Measurements from ENCODE around the gene HAND1.

The HAND1 gene

DNA sequence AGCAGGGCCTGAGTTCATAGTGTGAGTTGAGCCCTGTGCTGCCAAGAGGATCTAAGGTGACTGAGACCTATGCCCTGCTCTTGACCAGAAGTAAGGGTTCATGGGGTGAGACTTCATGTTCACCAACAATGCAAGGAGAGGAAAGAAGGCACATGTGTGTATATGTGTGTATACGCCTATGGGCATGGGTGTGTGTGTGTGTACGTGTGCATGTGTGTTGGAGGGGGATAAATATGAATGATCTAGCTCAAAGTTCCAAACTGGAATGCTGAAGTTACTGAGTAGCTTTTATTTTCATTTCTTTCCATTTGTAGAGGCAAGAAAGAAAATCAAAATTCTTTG is 25.6 kb upstream of the HAND1 start:
- no peak for DNase-seq

DNA sequence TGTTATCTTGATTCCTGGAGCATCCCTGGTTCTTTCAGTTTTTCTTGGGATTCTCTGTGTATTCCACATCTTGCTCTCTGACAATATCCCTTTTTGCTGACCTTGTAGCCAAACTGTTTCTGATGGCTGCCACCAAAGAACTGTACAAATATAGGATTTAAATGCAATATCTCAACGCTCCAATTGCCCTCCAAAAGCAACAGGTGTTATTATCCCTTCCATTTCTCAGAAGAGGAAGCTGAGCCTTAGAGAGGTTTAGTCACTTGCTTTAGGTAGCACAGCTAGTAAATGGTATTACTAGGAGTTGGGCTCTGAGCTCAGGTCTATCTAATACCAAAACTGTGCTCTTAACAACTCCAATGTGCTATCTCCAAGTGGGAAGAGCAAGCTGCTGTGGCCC is 24.2 kb upstream of the HAND1 start:
- DNase-seq: no peak

DNA sequence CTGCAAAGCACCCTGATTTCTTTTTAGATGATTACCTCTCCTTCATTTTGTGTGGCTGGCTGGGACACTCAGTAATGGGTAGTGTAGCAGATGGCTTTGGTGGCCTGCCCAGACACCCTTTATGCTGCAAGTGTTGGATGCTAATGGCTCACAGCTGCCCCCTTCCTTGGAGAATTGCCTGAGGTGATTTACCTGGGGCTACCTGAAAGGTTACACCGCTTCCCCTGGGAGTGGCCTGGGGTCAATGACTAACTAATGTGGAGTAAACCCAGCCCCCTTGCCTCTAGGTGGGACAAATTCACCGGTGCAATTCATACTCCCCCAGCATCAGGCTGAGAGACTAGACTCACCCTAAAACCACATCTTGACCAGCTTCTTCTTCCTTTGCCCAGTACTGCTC is 23.5 kb upstream of the HAND1 start:
- DNase-seq: no peak

DNA sequence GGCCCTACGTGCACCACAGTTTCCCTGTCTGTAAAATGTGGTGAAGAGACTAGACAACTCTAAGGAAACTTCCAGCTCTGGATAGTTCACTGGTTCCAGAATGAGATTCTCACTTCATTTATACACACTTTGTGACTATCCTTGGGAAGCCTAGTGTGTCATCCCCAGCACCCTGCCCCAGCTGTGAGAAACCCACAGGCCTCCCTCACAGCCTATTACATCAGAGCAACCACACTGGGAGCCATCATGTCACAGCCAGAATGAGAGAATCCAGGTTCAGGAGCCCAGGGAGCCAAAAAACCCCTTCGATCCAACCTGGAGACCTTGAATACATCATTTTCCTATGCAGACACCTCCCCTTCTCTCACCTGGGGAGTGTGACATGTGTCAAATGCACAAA is 21.0 kb upstream of the HAND1 start:
- DNase-seq: no peak

DNA sequence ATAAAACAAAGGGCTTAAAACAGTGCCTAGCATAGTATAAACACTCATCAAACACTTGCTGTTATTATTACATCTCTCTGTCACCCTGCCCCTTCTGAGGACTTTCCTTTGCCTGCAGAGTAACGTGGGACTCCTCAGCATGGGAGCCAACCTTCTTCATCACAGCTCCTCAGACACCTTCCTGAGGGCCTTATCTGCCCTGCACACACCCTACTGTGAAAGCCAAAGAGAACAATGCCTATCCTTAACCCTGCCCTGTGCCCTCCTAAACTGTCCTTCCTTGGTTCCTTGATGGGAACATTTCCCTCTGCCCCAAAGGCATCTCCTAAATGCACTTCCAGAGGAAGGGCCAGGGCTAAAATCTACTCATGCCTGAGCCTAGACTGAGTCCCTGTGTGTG is 20.6 kb upstream of the HAND1 start:
- DNase-seq: no peak

DNA sequence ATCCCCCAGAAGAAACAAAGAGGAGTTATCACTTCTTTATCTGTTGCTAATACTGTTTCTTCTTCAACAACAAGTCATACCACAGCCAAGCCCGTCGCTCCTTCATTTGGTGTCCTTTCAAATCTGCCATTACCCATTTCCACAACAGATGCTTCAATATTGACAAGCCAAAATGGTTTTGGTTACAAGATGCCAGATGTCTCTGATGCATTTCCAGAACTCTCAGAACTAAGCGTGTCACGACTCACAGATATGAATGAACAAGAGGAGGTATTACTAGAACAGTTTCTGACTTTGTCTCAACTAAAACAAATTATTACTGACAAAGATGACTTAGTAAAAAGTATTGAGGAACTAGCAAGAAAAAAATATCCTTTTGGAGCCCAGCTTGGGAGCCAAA is 16.0 kb upstream of the HAND1 start:
- no peak for DNase-seq

DNA sequence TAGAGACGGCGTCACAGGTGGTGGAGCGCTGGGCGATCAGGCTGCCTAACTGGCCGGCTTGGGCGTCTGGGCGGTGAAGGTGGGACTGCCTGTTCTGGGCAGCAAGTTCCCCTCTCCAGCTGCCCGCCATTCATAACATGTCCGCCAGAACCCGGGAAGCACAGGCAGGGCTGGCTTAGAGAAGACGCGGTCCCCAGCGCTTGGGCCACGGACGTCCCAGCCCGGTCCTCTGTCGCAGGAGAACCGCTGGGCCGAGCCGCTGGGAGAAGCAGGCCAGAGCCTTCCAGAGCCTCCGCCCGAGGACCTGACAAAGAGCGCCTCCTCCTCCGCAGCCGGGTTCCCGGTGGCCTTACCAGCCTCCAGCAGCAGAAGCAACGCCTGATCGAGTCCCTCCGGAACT is 15.2 kb upstream of the HAND1 start:
- DNase-seq: no peak

DNA sequence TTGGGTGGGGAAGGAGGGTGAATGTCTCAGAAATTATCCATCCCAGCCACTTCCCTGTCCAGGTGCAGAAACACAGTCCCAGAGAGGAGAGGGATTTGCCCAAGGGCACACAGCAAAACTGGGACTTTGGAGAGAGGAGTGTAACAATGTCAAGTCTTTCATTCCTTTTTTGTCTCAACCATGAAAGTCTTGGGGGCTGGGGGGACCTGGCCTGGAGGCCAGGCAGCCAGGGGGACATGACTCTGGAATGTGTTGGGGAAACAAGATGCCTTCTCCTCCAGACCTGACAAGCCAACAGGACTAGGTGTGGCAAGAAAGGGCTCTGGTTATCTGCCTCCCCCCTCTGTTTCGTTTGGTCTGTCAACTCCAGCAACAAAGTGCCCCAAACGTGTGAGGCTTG is 13.9 kb upstream of the HAND1 start:
- no peak for DNase-seq

DNA sequence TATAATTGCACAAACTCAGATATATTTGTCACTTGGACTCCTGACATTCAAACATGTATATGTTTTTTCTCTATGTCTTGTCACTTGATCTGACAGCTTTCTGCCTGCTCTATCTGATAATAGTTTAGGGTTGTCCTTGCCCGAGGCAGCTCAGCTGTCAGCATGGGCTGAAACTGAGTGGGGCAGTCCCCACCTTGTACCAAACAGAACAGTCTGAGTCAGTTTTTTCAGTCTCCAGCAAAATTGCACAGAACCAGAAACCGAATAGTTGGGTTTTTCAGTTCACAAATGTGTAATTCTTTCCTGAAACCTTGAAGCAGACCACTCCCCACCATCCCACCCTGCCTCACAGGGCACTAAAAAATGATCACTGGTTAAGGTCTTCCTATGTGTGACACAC is 9.5 kb upstream of the HAND1 start:
- DNase-seq: peak; percentile 76

DNA sequence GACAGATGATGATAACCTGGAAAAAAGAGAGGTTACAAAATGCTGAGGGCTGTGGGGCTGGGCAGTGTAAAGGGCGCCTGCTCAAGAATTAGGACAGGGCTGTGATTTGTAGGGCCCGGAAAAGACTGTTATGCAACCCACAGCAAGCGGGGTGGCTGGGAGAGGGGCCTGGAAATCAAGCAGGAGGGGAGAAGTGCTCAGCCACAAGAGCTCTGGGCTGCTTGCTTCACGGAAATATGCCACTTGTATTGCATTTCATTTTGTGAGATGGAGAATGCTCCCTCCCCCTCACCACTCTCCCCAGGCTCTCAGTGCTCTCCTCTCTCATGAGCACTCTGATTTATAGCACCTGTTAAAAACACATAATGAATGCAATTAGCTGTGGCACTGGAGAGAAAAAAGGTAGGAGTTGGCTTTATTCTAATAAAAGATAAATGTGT is 8.4 kb upstream of the HAND1 start:
- DNase-seq: no peak

DNA sequence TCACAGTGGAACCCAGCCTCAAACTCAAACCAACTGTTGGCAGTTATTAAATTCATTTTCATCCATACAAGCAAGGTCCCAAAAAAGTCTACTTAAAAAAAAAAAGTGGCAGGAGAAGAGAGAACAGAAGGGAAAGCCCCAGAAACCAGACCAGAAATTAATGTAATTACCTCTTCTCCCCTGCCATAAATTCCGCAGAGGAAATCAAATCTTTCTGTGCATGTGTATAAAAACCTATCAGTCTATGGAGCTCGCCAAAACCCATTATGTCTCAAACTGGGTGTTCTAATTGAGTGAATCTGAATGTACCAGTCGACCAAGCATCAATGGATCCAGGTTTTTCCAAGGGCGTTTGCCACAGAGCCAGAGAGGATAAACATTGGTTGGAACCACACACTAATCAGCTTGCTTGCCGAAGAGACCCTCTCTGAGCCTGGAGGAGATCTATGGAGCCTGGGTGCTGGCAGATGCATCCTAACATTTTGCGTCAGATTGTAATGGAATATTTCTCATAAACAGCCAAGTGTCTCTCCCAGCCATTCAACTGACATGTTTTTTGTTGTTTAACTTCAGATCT is 7.9 kb upstream of the HAND1 start:
- no peak for DNase-seq

DNA sequence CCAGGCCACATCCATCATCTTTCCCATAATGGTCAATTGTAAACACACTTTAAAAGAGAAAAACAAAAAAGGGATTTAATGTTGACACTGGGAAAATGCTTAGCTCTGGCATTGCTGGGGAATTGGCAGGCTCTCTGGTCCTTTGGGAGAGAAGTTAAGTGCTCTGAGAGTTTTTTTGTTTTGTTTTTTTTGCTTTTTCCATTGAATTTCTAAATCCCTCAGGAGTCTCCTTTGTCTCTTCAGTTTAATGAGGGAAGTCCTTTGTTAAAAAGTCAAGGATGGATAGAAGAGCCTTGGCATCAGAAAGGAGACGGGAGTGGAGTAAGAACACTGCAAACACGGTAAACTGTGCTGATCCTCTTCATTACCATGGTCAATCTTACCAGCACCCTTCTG is 7.1 kb upstream of the HAND1 start:
- DNase-seq: no peak

DNA sequence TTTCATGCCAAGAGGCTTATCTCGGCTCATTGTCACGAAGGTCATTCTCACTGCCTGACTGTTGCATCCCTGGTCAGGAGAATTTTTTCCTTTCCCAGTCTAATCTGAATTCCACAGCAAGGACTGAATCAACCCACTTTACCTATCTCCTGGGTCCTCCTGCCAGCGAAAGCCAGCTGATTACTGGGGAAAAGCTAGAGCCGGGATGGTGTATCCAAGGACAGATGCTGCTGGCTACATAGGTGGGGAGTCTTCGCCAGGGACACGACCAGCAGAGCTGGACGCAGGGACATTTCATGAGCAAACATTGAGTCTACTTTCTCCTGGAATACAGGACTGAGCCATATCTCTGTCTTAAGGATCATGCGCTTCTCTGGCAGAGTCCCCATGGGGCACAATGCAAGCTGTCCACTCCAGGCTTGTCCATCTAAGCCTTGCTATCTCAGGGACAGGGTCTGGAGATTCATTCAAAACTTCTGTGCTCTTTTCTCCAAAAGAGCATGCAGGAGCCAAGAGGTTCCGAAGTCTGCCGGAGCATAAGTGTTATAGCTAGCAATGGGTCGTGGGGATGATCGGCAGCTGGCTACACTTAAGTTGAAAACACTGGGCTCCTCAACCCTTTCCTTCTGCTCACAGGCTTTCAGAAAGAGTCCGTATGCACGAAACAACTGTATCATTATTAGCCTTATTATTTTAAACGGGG is 6.5 kb upstream of the HAND1 start:
- DNase-seq: no peak

DNA sequence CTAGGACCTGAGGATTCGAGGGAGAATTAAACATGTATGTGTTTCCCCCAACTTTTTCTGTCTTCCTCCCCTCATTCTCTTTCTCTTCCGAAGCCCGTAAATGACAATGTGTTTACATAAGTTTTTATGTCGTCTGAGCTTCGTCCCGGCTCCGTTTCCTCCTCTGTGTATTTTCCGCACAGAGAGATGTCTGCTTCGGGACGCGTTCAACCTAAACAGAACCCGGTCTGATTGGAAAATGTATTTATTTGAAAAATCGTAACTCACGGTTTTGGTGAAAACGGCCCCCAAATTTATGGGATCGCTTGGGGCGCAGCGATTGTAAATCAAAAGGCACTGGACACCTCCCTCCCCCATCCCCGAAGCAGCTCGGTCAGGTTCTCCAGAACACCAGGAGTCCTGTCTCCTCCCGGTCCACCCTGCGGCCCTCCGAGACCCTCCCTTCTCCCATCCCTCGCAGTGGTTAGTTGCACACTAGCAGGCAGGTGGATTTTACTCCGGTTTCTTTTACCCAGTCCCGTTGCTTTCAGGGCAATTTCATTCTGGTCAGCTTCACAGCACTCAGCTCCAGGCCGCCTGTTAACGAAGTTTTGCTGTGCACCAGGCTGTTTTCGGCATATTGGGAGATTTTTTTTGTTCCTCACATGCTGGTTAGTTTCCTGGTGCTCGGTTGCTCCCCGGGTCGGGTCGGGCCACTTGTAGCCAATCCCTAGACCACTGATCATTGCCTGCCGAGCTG is 5.8 kb upstream of the HAND1 start:
- no peak for DNase-seq

DNA sequence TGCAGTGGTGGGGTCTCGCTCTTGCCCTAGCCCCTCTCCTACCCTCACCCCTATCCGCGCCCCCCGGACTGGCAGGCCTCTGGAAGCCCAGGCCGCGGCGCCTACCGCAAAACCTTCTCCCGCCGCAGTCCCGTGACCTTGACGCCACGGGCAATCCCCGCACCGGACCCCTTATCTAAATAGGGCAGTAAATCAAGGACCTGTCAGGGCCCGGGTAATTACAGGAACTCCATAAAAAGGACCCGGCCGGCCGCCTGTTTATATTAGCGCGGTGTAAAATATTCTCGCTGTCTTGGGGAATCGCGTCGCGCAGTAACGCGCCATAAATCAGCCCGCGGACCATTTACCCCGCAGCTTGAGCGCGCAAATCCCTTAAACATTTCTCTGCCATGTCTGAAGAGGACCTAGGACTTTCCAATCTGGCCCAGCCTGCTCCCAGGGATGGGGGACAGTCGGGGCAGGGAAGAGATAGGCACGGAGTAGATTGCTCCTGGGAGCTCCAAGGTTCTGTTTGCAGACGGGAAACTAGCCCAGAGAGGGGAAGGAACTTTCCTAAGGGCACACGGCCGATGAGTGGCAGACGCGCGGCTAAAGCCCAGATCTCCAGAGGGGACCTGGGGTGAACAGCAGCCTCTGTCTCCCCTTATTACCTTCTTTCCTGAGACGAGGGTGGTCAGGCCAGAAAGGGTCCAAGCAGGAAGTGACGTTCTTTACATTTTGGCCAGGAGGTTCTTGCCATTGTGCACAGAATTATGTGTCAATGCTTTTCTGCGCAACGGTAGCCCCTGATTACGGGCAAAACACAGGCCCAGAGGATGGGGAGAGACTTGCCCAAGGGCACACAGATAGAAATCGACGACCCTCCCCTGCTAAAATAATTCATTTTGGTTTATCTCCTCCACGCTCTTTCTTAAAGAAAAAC is 4.8 kb upstream of the HAND1 start:
- no peak for DNase-seq

DNA sequence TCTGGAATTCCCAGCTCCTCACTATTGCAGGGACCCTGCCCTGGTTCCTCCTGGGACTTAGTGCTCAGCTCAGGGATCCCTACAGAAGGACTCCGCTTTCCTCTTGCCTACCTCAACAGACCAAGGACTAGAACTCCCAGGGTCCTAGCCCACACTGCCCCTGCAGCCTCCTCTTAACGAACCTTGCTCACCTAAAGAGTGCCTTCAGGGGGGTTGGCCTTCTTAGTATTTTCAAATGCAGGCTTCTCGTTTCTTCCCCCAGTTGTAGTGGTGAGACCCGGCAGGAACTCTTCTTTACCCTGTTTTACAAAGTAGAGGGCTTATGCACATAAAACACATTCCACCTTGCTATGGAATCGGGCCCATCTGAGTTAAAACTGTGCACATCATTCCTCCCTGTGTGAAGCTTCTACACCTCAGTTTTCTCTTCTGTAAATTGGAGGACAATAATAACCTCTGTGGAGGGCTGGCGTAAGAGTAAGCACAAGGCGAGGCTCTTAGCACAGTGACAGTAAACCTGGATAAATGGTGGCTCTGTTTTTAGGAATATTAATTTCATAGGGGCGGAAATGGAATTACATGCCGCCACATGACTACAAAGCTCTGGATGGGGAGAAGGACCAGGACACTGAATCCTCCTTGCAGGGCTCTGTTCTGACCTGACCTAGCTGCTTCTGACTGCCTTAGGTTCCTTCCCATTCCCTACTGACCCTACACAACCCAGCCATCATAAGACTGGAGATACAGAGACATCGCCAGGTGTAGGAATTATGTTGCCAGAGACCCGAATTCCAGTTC is 3.8 kb upstream of the HAND1 start:
- no peak for DNase-seq

DNA sequence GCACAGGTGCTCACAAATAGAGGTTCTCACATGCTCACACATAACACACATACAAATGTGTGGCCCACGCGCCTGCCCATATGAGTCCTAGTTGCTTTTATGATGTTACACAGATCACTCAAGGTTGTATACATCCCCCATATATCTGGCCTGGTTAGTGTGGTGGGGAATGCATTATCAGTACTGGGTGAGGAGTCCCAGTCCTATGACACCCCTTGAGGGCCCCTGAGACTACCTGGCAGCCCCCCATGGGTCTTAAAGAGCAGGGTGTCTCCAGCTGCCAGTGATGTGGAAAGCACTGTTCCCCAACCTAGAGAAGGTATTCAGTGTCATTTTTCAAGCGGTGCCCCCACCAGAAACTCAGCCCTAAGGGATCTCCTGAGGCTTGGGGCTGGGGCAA is 2.8 kb upstream of the HAND1 start:
- DNase-seq: no peak

DNA sequence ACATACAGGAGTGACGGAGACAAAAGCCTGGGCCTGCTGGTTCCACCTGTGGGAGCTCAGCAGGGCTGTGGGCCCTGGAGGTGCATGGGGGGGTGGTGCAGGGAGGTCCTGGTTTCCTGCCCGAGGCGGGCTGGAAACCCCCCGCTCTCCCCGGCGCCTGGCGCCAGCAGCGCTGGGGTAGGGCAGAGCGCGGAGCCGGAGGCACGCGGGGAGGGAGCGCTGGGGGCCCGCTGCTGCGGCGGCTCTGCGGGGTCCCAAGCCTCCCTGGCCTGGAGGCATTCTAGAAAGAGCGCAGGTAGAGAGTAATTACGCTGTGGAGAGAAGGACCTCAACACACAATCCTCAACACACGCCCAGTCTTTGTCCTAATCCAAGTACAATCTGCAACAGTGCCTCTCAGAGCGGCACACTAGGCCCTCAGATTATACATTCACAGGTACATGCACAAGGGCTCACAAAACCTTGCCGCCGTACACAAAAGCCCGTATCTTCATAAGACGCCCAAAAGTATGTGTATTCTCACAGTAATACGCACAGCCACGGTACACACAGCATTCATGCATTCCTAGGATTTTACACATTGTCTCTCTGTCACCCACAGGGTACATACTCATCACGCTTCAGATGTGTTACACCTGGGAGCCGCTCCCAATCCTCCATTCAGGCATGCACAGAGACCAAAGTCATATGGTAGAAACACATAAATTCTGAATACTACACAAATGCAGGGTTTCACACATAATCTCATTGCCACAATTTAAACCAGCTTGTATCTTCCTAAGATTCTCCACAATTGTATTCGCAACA is 2.1 kb upstream of the HAND1 start:
- no peak for DNase-seq

DNA sequence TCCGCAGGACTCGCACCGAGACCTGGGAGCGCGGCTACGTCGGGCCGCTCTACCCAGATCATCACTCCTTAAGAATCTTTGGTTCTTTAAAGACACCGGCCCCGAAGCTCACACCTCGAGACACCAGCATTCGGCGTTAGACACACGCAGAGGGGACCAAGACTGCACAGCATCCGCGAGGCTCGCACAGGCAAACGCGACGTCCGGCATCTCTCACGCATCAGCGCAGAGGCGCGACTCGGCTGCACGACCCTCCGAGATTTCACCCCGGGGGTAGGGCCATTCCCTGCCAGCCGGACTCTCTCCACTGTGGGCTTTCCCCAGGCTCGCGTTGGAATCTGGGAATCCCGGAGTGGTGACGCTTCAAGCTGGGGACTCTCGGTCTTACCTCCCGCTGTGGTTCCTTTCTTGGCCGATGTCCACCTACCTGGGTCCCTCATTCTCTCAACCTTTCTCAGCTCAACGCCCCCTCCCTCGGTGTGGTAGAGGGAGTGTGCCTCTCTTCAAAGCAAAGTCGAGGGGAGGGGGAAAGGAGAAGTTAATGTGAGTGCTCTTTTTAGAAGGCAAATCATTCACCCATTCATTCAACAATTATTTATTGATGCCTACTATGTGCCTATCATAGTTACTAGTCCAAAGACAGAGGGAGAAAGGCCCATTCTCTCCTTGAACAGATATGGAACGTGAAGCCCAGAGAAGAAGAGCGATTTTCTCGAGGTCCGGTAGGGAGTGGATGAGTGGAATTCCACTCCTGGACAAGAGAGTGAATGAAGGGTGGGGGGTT is 1.3 kb upstream of the HAND1 start:
- DNase-seq: peak; percentile 47

DNA sequence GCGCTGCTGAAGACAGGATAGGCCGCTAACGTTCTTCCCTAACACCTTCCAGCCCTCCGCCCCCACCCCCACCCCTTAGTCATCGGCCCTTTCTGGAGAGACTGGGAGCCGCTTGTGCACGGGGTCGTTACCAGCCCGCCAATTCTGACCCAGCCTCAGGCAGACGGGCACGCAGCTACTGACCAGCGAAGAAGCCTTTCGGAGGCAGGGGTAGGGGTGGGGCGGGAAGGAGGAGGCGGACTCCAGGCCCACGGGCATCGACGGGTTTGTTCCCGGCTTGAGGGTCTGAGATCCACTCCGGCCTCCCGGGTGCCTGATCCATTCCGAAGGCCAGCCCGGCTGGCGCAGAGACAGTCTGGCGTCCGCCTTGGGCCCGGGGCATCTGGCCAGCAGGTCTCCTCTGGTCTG is 729 bp upstream of the HAND1 start:
- DNase-seq: no peak

Measured in activated CD4-positive, alpha-beta T cell treated with anti-CD3 and anti-CD28 coated beads for 48 hours (primary cell).